Nucleus accumbens (tissue), 56 donors: ENCODE measurements around the gene MTNR1A.
"Not testable (repeated sequence)": the region's sequence is repeated elsewhere in the genome, so short reads cannot be mapped to it uniquely, and the experiment has no call there.

Experiments
- DNase-seq, 56 donors: peaks; one replicate each; lab custom pipeline; 2025; lab: John Stamatoyannopoulos, UW

Gene MTNR1A

DNA sequence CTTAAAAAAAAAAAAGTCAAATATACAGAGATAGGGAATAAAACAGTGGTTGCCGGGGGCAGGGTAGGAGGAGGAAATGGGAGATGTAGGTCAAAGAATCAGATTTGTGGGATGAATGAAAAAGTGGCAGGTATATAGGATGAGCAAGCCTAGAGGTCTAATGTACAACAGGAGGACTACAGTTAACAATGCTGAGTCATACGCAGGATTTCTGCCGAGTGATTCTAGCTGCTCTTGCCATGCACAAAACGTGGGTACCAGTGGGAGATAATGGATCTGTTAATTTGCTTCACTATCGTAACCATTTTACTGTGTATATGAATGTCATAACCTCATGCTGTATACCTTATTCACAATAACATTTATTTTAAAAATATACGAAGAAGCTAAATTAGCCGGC is 10.7 kb upstream of the MTNR1A start:
- no peak for DNase-seq

DNA sequence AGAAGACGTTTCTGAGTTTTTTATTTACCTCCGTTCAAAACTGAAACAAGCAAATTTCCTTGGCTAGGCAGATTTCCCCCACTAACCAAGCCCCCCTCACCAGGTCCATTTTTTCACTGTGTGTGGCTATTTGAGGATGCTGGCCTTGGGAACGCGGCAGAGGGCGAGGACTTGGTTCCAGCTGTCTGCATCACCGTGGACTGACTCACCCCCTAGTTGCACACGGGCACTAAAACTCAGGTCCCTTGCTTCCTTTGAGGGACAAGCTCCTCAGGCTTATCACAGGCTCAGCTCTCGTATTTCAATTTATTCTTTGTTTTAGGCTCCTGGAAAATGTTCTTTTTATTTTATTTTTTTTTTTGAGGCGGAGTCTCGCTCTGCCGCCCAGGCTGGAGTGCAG is 8.4 kb upstream of the MTNR1A start:
- DNase-seq, result no peak

- DNase-seq, result no peak
Observed at GRCh38 chr4:186561748-186562147, 6.4 kb upstream of the MTNR1A start.

DNA sequence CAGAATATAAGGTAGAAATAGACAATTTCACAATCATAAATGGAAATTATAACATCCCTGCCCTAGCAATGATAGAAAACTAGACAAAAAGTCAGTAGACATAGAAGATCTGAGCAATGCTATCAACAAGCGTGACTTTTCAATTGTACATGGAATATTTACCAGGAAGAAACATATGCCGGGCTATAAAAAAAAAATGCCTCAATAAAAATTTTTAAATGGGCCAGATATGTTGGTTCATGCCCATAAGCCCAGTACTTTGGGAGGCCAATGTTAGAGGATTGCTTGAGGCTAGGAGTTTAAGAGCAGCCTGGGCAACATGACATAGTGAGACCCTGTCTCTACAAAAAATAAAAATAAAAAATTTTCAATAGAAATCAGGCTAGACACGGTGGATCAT is 5.3 kb upstream of the MTNR1A start:
- DNase-seq, result no peak

DNA sequence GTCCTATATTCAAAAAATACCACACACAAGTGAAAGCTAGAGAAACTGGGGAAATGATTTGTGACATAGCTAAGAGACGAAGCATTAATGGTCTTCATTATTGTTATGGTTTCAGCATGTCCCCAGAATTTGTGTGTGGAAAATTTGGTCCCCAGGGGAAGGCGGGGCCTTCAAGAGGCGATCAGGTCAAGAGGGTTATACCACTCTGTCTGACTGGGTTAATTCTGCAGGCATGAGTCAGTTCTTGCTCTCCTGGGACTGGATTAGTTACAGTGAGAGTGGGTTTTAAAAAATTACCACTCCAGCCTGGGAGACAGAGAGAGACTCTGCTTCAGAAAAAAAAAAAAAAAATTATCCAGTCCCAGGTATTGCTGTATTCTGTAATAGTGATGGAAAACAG is 2.1 kb upstream of the MTNR1A start:
- no peak for DNase-seq

- DNase-seq, result no peak
Observed at GRCh38 chr4:186557061-186557460, 1.7 kb upstream of the MTNR1A start.

- DNase-seq, result peak in 1 of 56 donors; percentile 1
Observed at GRCh38 chr4:186554539-186554913, 841 bp downstream of the MTNR1A start.

DNA sequence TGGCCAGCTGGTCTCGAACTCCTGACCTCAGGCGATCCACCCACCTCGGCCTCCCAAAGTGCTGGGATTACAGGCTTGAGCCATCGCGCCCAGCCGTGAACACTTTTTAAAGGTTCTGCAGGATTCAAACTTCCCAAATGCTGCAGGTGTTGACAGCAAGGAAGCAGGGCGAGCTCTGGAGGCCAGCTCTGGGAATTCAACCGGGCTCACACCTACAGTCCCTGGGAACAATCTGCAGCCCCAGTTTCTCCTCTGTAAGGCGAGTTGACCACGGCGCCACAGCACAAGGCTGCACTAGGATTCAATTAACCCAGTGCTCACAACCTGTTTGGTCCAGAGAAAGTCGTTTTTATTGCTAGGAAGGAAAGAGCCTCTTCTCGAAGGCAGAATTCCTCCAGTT is 1.6 kb downstream of the MTNR1A start:
- no peak for DNase-seq

GRCh38 chr4:186551849-186552248 is 3.5 kb downstream of the MTNR1A start:
- no peak for DNase-seq

- DNase-seq, result no peak
Observed at GRCh38 chr4:186545436-186545835, 9.9 kb downstream of the MTNR1A start.

- no peak for DNase-seq
Observed at GRCh38 chr4:186543206-186543605, 12.2 kb downstream of the MTNR1A start.

GRCh38 chr4:186541801-186542200 is 13.6 kb downstream of the MTNR1A start:
- DNase-seq, result no peak

GRCh38 chr4:186537843-186538521 is 17.4 kb downstream of the MTNR1A start:
- no peak for DNase-seq

DNA sequence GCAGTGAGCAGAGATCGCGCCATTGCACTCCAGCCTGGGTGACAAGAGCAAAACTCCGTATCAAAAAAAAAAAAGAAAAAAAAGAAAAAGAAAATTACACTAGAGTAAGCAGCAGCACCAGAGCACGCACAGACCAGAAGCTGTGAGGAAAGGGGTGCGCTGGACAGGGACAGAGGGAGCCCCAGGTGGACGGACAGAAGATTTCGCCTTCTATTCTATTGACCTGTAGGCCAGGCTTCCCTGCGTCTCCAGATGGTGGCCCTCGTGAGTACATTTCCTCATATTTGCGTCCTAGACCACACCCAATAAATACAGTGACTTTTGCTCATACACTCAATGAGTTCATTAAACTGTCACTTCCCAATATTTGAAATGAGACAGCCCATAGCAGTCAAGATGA is 19.1 kb downstream of the MTNR1A start:
- no peak for DNase-seq

- no peak for DNase-seq
Observed at GRCh38 chr4:186534056-186534455, 21.3 kb downstream of the MTNR1A start.

DNA sequence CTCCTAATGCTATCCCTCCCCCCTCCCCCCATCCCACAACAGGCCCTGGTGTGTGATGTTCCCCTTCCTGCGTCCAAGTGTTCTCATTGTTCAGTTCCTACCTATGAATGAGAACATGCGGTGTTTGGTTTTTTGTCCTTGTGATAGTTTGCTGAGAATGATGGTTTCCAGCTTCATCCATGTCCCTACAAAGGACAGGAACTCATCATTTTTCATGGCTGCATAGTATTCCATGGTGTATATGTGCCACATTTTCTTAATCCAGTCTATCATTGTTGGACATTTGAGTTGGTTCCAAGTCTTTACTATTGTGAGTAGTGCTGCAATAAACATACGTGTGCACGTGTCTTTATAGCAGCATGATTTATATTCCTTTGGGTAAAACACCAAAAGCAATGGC is 31.4 kb downstream of the MTNR1A start:
- not testable (repeated sequence) for DNase-seq

DNA sequence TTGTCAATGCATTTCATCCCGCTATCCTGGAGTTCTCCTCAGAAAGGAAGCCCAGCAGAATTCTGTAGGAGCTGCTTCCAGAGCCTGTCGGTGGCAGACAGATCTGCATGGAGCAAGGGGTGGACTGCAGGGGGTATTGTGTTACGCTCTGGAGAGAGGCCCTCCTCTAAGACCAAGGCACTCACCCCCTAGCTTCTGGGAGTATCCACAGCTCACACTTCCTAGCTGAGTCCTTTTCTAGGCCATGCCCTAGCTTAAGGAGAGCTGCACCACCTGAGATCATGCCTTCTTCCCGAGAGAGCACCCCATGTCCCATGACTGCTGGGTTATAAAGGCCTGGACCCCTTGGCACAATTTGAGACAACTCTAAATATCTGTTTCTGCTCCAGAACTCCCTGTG is 39.1 kb downstream of the MTNR1A start:
- DNase-seq, result no peak

- no peak for DNase-seq
Observed at GRCh38 chr4:186514271-186514950, 41.0 kb downstream of the MTNR1A start.

DNA sequence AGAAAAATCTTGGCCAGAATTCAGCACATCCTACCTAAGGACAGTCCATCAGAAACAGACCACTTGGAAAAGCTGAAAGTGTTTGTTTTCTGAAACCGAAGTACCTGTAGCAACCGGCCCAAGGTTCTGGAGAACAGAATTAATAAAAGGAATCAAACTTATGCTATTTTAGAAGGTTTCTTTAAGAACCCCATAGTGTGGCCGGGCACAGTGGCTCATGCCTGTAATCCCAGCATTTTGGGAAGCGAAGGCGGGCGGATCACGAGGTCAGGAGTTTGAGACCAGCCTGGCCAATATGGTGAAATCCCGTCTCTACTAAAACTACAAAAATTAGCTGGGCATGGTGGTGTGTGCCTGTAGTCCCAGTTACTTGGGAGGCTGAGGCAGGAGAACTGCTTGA is 50.6 kb downstream of the MTNR1A start:
- DNase-seq, result not testable (repeated sequence)

GRCh38 chr4:186502231-186502630 is 53.1 kb downstream of the MTNR1A start:
- no peak for DNase-seq

DNA sequence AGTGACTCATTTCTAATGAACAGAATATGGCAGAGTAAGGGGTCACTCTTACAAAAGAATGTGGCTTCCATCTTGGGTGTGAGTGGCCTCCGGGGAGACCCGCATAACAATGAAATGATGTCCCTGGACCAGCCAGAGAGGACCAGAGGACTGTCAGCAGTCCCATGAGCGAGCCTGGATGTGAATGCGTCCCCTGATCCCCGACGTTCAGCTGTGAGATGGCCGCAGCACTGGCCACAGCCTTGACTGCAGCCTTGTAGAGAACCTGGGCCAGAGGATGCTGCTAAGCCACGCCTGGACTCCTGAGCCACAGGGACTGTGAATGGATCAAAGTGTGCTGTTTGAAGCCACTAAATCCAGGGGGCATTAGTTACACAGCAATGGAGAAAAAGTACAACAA is 53.8 kb downstream of the MTNR1A start:
- DNase-seq, result no peak

DNA sequence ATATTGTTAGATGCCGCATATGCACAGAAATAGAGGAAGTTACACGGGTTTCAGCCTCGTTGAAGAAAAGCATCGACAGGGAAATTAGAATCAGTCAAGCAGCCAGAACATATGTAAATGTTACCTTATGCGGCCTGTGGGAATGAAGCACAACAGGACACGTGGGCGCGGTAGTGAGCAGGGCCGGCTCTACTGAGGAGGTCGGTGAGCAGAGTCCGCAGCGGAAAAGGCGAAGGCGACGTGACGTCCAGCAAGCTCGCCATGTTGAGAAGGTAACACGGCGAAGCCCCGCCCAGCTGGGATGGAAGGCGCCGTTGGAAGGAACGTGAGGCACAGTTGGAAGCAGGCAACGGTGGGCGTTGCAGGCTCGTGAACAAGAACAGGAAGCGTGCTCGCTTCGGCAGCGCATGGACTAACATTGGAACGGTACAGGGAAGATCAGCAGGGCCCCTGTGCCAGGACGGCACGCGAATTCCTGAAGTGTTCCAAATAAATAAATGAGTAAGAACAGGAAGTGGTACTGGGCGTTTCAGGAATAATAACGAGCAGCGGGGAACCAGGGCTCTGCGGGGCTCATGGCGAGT is 54.6 kb downstream of the MTNR1A start:
- no peak for DNase-seq
